Endothelial cell of umbilical vein (primary cell): ENCODE results near the gene GPHB5. TPM values are rescaled to one million over a fixed set of nuclear protein-coding genes. Genes with fewer than 3 reads are reported as not detected.

Experiments used
- BruUV-seq: library from RNA; stranded (reverse); fragments of 400-500 nt; replicated peaks from 2 replicates; lab custom pipeline; 2021; lab: Mats Ljungman, UMichigan
- CTCF ChIA-PET: fragments of 300-600, 350-600 bp; sonication (Branson Sonifier 250); formaldehyde crosslinking; loops from one replicate; lab custom pipeline; 2021; ENCODE audit warnings: antibody characterized with exemption, inconsistent platforms; lab: Charles Lee
- POLR2A ChIA-PET: fragments of 300-600, 350-600 bp; sonication (Branson Sonifier 250); formaldehyde crosslinking; loops from one replicate; lab custom pipeline; 2021; ENCODE audit warnings: antibody characterized with exemption, inconsistent platforms; lab: Charles Lee
- DNase-seq: peaks from one replicate; pipeline ENCODE4 v3.0.0-alpha.2; 2011; ENCODE audit warnings: low read depth, low spot score
- FAIRE-seq: peaks from 2 replicates; lab custom pipeline; 2011; peaks lifted over from hg19 to GRCh38; lab: Jason Lieb, UNC
- H2AFZ ChIP-seq: 2 replicates; pipeline ENCODE4 v1.6.0; 2012; ENCODE audit warnings: low read depth, low read length, control low read depth, inconsistent platforms
- H3K27ac ChIP-seq: 2 replicates; pipeline ENCODE4 v1.5.1; 2011; ENCODE audit warnings: low read depth, mild to moderate bottlenecking, control low read depth, low read length, moderate library complexity; ENCODE audit not compliant: insufficient read depth
- H3K27me3 ChIP-seq, 2 experiments: 2 replicates each; pipeline versions ENCODE4 v1.6.0 to v1.6.1; 2011; ENCODE audit warnings: low read length in 2 of 2, mixed read lengths in 1 of 2; ENCODE audit not compliant: control insufficient read depth in 2 of 2, insufficient read depth in 2 of 2
- H3K36me3 ChIP-seq, 2 experiments: 2 replicates in 1 of 2; 3 replicates in 1 of 2; pipeline ENCODE4 v1.5.1; 2011; ENCODE audit warnings: low read length in 2 of 2, mild to moderate bottlenecking in 1 of 2, moderate library complexity in 1 of 2; ENCODE audit not compliant: control insufficient read depth in 2 of 2, insufficient read depth in 2 of 2; ENCODE audit errors: extremely low read depth in 1 of 2
- H3K4me1 ChIP-seq: 3 replicates; pipeline ENCODE4 v1.5.1; 2011; ENCODE audit warnings: mild to moderate bottlenecking, low read length; ENCODE audit not compliant: control insufficient read depth, insufficient read depth; ENCODE audit errors: extremely low read depth
- H3K4me2 ChIP-seq: 2 replicates; pipeline ENCODE4 v1.6.1; 2011; ENCODE audit warnings: low read length, control low read depth, mixed read lengths; ENCODE audit not compliant: insufficient read depth
- H3K4me3 ChIP-seq, 3 experiments: fragments of 200-600 bp in 1 of 3; sonication (generic), shearing (Covaris generic) in 1 of 3; replicated peaks in 1 of 3; 2 replicates each; pipeline ENCODE4 v1.5.1; 2011 to 2016; ENCODE audit warnings: control low read depth in 3 of 3, low read length in 3 of 3, mild to moderate bottlenecking in 2 of 3, inconsistent platforms in 1 of 3, low read depth in 1 of 3, moderate library complexity in 1 of 3; ENCODE audit not compliant: insufficient read depth in 1 of 3
- H3K79me2 ChIP-seq: 2 replicates; pipeline ENCODE4 v1.6.0; 2012; ENCODE audit warnings: low read length, inconsistent platforms; ENCODE audit not compliant: control insufficient read depth, insufficient read depth
- H3K9ac ChIP-seq: replicated peaks from 2 replicates; pipeline ENCODE3; 2011; ENCODE audit warnings: low read length, control low read depth; ENCODE audit not compliant: insufficient read depth; ENCODE audit errors: extremely low read depth
- H3K9me1 ChIP-seq: replicated peaks from 3 replicates; pipeline ENCODE4 v1.6.0; 2011; ENCODE audit warnings: mild to moderate bottlenecking, low read length; ENCODE audit not compliant: control insufficient read depth, insufficient read depth; ENCODE audit errors: extremely low read depth
- H3K9me3 ChIP-seq: replicated peaks from 2 replicates; pipeline ENCODE4 v1.5.1; 2012; ENCODE audit warnings: low read length, inconsistent platforms; ENCODE audit not compliant: control insufficient read depth, insufficient read depth
- H4K20me1 ChIP-seq: replicated peaks from 2 replicates; pipeline ENCODE3; 2011; ENCODE audit warnings: mild to moderate bottlenecking, low read length; ENCODE audit not compliant: control insufficient read depth, insufficient read depth; ENCODE audit errors: extremely low read depth
- CTCF ChIP-seq, 2 donors: IDR thresholded peaks; 1 replicate in 1 of 2; 2 replicates in 1 of 2; pipeline ENCODE4 v1.5.1; 2011; ENCODE audit warnings: low read length in 2 of 2, mild to moderate bottlenecking in 2 of 2, moderate library complexity in 2 of 2, control low read depth in 1 of 2, inconsistent platforms in 1 of 2, low read depth in 1 of 2; ENCODE audit not compliant: insufficient read depth in 1 of 2; ENCODE audit errors: extremely low read depth in 1 of 2
- EZH2 ChIP-seq: IDR thresholded peaks from 2 replicates; pipeline ENCODE4 v1.6.1; 2012; ENCODE audit warnings: borderline replicate concordance, low read depth, mild to moderate bottlenecking, moderate library complexity, low read length, inconsistent platforms; ENCODE audit not compliant: severe bottlenecking
- FOS ChIP-seq: IDR thresholded peaks from 2 replicates; pipeline ENCODE4 v1.6.1; 2011; ENCODE audit warnings: mild to moderate bottlenecking, low read length, moderate library complexity, borderline replicate concordance; ENCODE audit not compliant: insufficient read depth
- GATA2 ChIP-seq: IDR thresholded peaks from 2 replicates; pipeline ENCODE4 v1.7.0; 2011; ENCODE audit warnings: low read depth, mild to moderate bottlenecking, moderate library complexity, mixed read lengths, low read length; ENCODE audit not compliant: insufficient read length, insufficient read depth
- JUN ChIP-seq: IDR thresholded peaks from 2 replicates; pipeline ENCODE4 v1.6.1; 2011; ENCODE audit warnings: borderline replicate concordance, low read depth; ENCODE audit not compliant: insufficient read length, insufficient read depth
- MAX ChIP-seq: IDR thresholded peaks from 2 replicates; pipeline ENCODE4 v1.6.1; 2011; ENCODE audit not compliant: insufficient read depth, insufficient read length
- MYC ChIP-seq: IDR thresholded peaks from one replicate; pipeline ENCODE4 v1.6.1; 2011; ENCODE audit warnings: mild to moderate bottlenecking, low read depth, low read length
- POLR2A ChIP-seq: IDR thresholded peaks from 2 replicates; pipeline ENCODE4 v1.6.1; 2012; ENCODE audit warnings: low read depth, mild to moderate bottlenecking, control low read depth, low read length
- POLR2AphosphoS5 ChIP-seq: IDR thresholded peaks from 2 replicates; pipeline ENCODE4 v1.6.1; 2012; ENCODE audit warnings: low read depth, mild to moderate bottlenecking, control low read depth, low read length, moderate library complexity; ENCODE audit not compliant: insufficient read depth
- dilution Hi-C: fragments of 300-500 bp; cut with MboI; formaldehyde crosslinking; loops from one replicate; pipeline ENCODE4 v1.15.0; 2019; ENCODE audit warnings: low sequenced_read_pairs; ENCODE audit not compliant: extremely low pct_ligation_motif_present
- intact Hi-C: fragments of 100-400 bp; cut with micrococcal nuclease; formaldehyde crosslinking; loops from one replicate; pipeline ENCODE4 v1.10.0; 2022
- polyA plus RNA-seq, 4 experiments: library from polyadenylated mRNA; depleted of rRNA in 3 of 4; stranded (reverse) in 3 of 4; unstranded in 1 of 4; fragments of >200 nt; gene quantifications; 2 replicates each; pipeline versions ENCODE4 v1.2.1 to v1.2.3, GENCODE V29; 2011 to 2012; ENCODE audit warnings: missing spikeins in 1 of 4
- total RNA-seq: library from RNA; stranded (reverse); gene quantifications from 2 replicates; pipeline ENCODE4 v1.2.3, GENCODE V29; 2021

GPHB5 gene
- total and polyA plus RNA-seq, 2 donors (not counting 3 experiments of a cell fraction or from before 2014, with no cell fraction given): not detected

- dilution Hi-C loops (no loop called here), intact Hi-C loops (loop anchor here (1.0 to 5.0 kb wide), 3 partner anchors 72 to 234 kb away; partner anchors contain the start of gene RHOJ)
- Histone ChIP-seq H2AFZ (no peak overlapping the region), H3K79me2 (peaks cover 60% of the 10 kb centered on the region), H3K9me3 (no peaks in the 10 kb centered on the region), H3K4me1 (peaks cover 3% of the 10 kb centered on the region), H3K36me3 (peaks cover 22 to 34% of the 10 kb centered on the region in 2 experiments), H3K27ac (no peak overlapping the region), H3K9ac (no peak overlapping the region), H3K27me3 (no peaks in the 10 kb centered on the region), H3K9me1 (no peaks in the 10 kb centered on the region), H3K4me3 (no peak overlapping the region), H4K20me1 (no peaks in the 10 kb centered on the region), H3K4me2 (no peak overlapping the region)
- no TSS peak for BruUV-seq
- ChIA-PET CTCF (interaction anchor here (0.7 to 4.8 kb wide), 8 partner anchors 14 to 440 kb away, joined by 3 to 70 read pairs (median 5); partner anchors contain the start of gene RHOJ), POLR2A (no interaction called here)
- DNase-seq (no peak), FAIRE-seq (no peak)
- no peak for TF ChIP-seq MAX
- TF ChIP-seq MYC: no peak
- TF ChIP-seq POLR2A: no peak
- TF ChIP-seq POLR2AphosphoS5: no peak
- no peak for TF ChIP-seq FOS
- TF ChIP-seq GATA2: no peak
- no peak for TF ChIP-seq CTCF (IDR thresholded peaks at IDR 0.05; ENCODE audit: extremely low read depth in 1 of 2, insufficient read depth in 1 of 2, low read depth in 1 of 2, low read length in 2 of 2)
- TF ChIP-seq JUN: no peak
- no peak for TF ChIP-seq EZH2
Observed at GRCh38 chr14:63276016-63276415, 42.7 kb downstream of the GPHB5 start.
